ENCODE measurements around the gene ZNF629.
"Not testable (repeated sequence)": the region's sequence is repeated elsewhere in the genome, so short reads cannot be mapped to it uniquely, and the experiment has no call there.

ZNF629 gene

GRCh38 chr16:30829130-30830071 is 42.4 kb upstream of the ZNF629 start:
- Histone ChIP-seq H3K18ac (ENCODE audit: low read depth in 1 of 2, low read length in 2 of 2) (no peak overlapping the region), H3K9ac (ENCODE audit: low read length) (no peak overlapping the region), H3K23ac (ENCODE audit: low read length in 2 of 2) (no peak overlapping the region), H2AFZ (ENCODE audit: low read depth, low read length) (no peak overlapping the region), H2BK12ac (ENCODE audit: low read length in 2 of 2) (no peak overlapping the region), H2BK120ac (ENCODE audit: low read depth, low read length) (no peak overlapping the region), H4K8ac (ENCODE audit: low read length) (no peak overlapping the region), H3K4me1 (ENCODE audit: control insufficient read depth, insufficient read depth, low read depth, low read length) (peaks cover 2% of the 10 kb centered on the region), H2AK5ac (ENCODE audit: low read length, severe bottlenecking) (no peak overlapping the region), H3K9me3 (ENCODE audit: control insufficient read depth, low read length) (no peaks in the 10 kb centered on the region), H2BK5ac (ENCODE audit: low read depth, low read length, poor library complexity, severe bottlenecking) (no peak overlapping the region), H3K4me3 (ENCODE audit: insufficient read depth in 1 of 2, low read depth in 1 of 2, low read length in 2 of 2) (no peak overlapping the region), H3K4ac (ENCODE audit: low read depth in 1 of 2, low read length in 2 of 2) (no peak overlapping the region), H3K36me3 (ENCODE audit: control insufficient read depth in 1 of 2, insufficient read depth in 2 of 2, low read depth in 1 of 2, low read length in 2 of 2) (peaks cover 0 to 5% of the 10 kb centered on the region in 2 experiments), H2BK15ac (ENCODE audit: low read depth, poor library complexity, severe bottlenecking) (no peak overlapping the region), H3K14ac (ENCODE audit: low read length in 2 of 2) (no peak overlapping the region), H3K27me3 (ENCODE audit: control insufficient read depth in 1 of 2, insufficient read depth in 1 of 2, low read length in 2 of 2) (peaks cover 17 to 25% of the 10 kb centered on the region in 2 experiments), H3K27ac (ENCODE audit: low read length, poor library complexity, severe bottlenecking) (no peak overlapping the region), H4K91ac (ENCODE audit: low read length) (no peak overlapping the region), H3K79me1 (replicated peaks; ENCODE audit: low read length, poor library complexity, severe bottlenecking) (no peaks in the 10 kb centered on the region), H3K4me2 (ENCODE audit: low read length, poor library complexity, severe bottlenecking) (no peak overlapping the region)
- DNase-seq: no peak
- WGBS: 73% methylated on average over 15 of the region's 15 CpGs

- H3K9ac ChIP-seq (ENCODE audit: low read length): no peak overlapping the region
- no peak overlapping the region for H3K18ac ChIP-seq (ENCODE audit: low read depth in 1 of 2, low read length in 2 of 2)
- no peaks in the 10 kb centered on the region for H3K4me1 ChIP-seq (ENCODE audit: control insufficient read depth, insufficient read depth, low read depth, low read length)
- H3K4ac ChIP-seq (ENCODE audit: low read depth in 1 of 2, low read length in 2 of 2): no peak overlapping the region
- no peak overlapping the region for H2BK5ac ChIP-seq (ENCODE audit: low read depth, low read length, poor library complexity, severe bottlenecking)
- no peak overlapping the region for H2BK12ac ChIP-seq (ENCODE audit: low read length in 2 of 2)
- H3K79me1 ChIP-seq (replicated peaks; ENCODE audit: low read length, poor library complexity, severe bottlenecking): no peaks in the 10 kb centered on the region
- H3K4me3 ChIP-seq (ENCODE audit: insufficient read depth in 1 of 2, low read depth in 1 of 2, low read length in 2 of 2): no peak overlapping the region
- no peak overlapping the region for H2BK120ac ChIP-seq (ENCODE audit: low read depth, low read length)
- H3K9me3 ChIP-seq (ENCODE audit: control insufficient read depth, low read length): no peaks in the 10 kb centered on the region
- H2AFZ ChIP-seq (ENCODE audit: low read depth, low read length): no peak overlapping the region
- peaks cover 9% of the 10 kb centered on the region in 2 experiments for H3K27me3 ChIP-seq (ENCODE audit: control insufficient read depth in 1 of 2, insufficient read depth in 1 of 2, low read length in 2 of 2)
- no peak overlapping the region for H2BK15ac ChIP-seq (ENCODE audit: low read depth, poor library complexity, severe bottlenecking)
- 91% methylated on average over 16 of the region's 17 CpGs for WGBS
- H4K8ac ChIP-seq (ENCODE audit: low read length): no peak overlapping the region
- DNase-seq: no peak
- H3K27ac ChIP-seq (ENCODE audit: low read length, poor library complexity, severe bottlenecking): no peak overlapping the region
- H3K4me2 ChIP-seq (ENCODE audit: low read length, poor library complexity, severe bottlenecking): no peak overlapping the region
- H3K14ac ChIP-seq (ENCODE audit: low read length in 2 of 2): no peak overlapping the region
- no peak overlapping the region for H2AK5ac ChIP-seq (ENCODE audit: low read length, severe bottlenecking)
- no peaks in the 10 kb centered on the region for H3K36me3 ChIP-seq (ENCODE audit: control insufficient read depth in 1 of 2, insufficient read depth in 2 of 2, low read depth in 1 of 2, low read length in 2 of 2)
- no peak overlapping the region for H3K23ac ChIP-seq (ENCODE audit: low read length in 2 of 2)
- H4K91ac ChIP-seq (ENCODE audit: low read length): no peak overlapping the region
Observed at GRCh38 chr16:30821891-30822290, 34.9 kb upstream of the ZNF629 start.

GRCh38 chr16:30821441-30821840 is 34.4 kb upstream of the ZNF629 start:
- not testable (repeated sequence) for H2AFZ ChIP-seq (ENCODE audit: low read depth, low read length); H3K9me3 ChIP-seq (ENCODE audit: control insufficient read depth, low read length); H3K36me3 ChIP-seq (ENCODE audit: control insufficient read depth in 1 of 2, insufficient read depth in 2 of 2, low read depth in 1 of 2, low read length in 2 of 2); H3K79me1 ChIP-seq (replicated peaks; ENCODE audit: low read length, poor library complexity, severe bottlenecking); H2BK5ac ChIP-seq (ENCODE audit: low read depth, low read length, poor library complexity, severe bottlenecking); H3K4me3 ChIP-seq (ENCODE audit: insufficient read depth in 1 of 2, low read depth in 1 of 2, low read length in 2 of 2); H4K91ac ChIP-seq (ENCODE audit: low read length); H3K4me2 ChIP-seq (ENCODE audit: low read length, poor library complexity, severe bottlenecking); H3K14ac ChIP-seq (ENCODE audit: low read length in 2 of 2); H3K9ac ChIP-seq (ENCODE audit: low read length); H3K4me1 ChIP-seq (ENCODE audit: control insufficient read depth, insufficient read depth, low read depth, low read length); DNase-seq; H3K18ac ChIP-seq (ENCODE audit: low read depth in 1 of 2, low read length in 2 of 2); H2BK15ac ChIP-seq (ENCODE audit: low read depth, poor library complexity, severe bottlenecking); H2BK12ac ChIP-seq (ENCODE audit: low read length in 2 of 2); H3K4ac ChIP-seq (ENCODE audit: low read depth in 1 of 2, low read length in 2 of 2); H4K8ac ChIP-seq (ENCODE audit: low read length); H3K23ac ChIP-seq (ENCODE audit: low read length in 2 of 2); H2BK120ac ChIP-seq (ENCODE audit: low read depth, low read length); H3K27me3 ChIP-seq (ENCODE audit: control insufficient read depth in 1 of 2, insufficient read depth in 1 of 2, low read length in 2 of 2); H2AK5ac ChIP-seq (ENCODE audit: low read length, severe bottlenecking); H3K27ac ChIP-seq (ENCODE audit: low read length, poor library complexity, severe bottlenecking)
- WGBS: 76% methylated on average over 9 of the region's 9 CpGs

- Histone ChIP-seq H4K91ac (ENCODE audit: low read length) (no peak overlapping the region), H4K8ac (ENCODE audit: low read length) (no peak overlapping the region), H2BK12ac (ENCODE audit: low read length in 2 of 2) (no peak overlapping the region), H3K4ac (ENCODE audit: low read depth in 1 of 2, low read length in 2 of 2) (no peak overlapping the region), H2BK5ac (ENCODE audit: low read depth, low read length, poor library complexity, severe bottlenecking) (no peak overlapping the region), H3K9ac (ENCODE audit: low read length) (no peak overlapping the region), H2AK5ac (ENCODE audit: low read length, severe bottlenecking) (no peak overlapping the region), H3K36me3 (ENCODE audit: control insufficient read depth in 1 of 2, insufficient read depth in 2 of 2, low read depth in 1 of 2, low read length in 2 of 2) (no peaks in the 10 kb centered on the region), H3K18ac (ENCODE audit: low read depth in 1 of 2, low read length in 2 of 2) (no peak overlapping the region), H3K9me3 (ENCODE audit: control insufficient read depth, low read length) (no peaks in the 10 kb centered on the region), H3K27ac (ENCODE audit: low read length, poor library complexity, severe bottlenecking) (no peak overlapping the region), H3K4me2 (ENCODE audit: low read length, poor library complexity, severe bottlenecking) (no peak overlapping the region), H2BK15ac (ENCODE audit: low read depth, poor library complexity, severe bottlenecking) (no peak overlapping the region), H3K4me1 (ENCODE audit: control insufficient read depth, insufficient read depth, low read depth, low read length) (no peaks in the 10 kb centered on the region), H3K14ac (ENCODE audit: low read length in 2 of 2) (no peak overlapping the region), H3K4me3 (ENCODE audit: insufficient read depth in 1 of 2, low read depth in 1 of 2, low read length in 2 of 2) (no peak overlapping the region), H3K27me3 (ENCODE audit: control insufficient read depth in 1 of 2, insufficient read depth in 1 of 2, low read length in 2 of 2) (peaks cover 6 to 8% of the 10 kb centered on the region in 2 experiments), H3K23ac (ENCODE audit: low read length in 2 of 2) (no peak overlapping the region), H2BK120ac (ENCODE audit: low read depth, low read length) (no peak overlapping the region), H3K79me1 (replicated peaks; ENCODE audit: low read length, poor library complexity, severe bottlenecking) (no peaks in the 10 kb centered on the region), H2AFZ (ENCODE audit: low read depth, low read length) (no peak overlapping the region)
- WGBS: 87% methylated on average over 34 of the region's 34 CpGs
- no peak for DNase-seq
Observed at GRCh38 chr16:30820952-30821421, 34.0 kb upstream of the ZNF629 start.
